ENCODE results near the gene CYB561. TPM values are rescaled to one million over a fixed set of nuclear protein-coding genes. Genes with fewer than 3 reads are reported as not detected.

The CYB561 gene
- total RNA-seq, 4 donors from 2014 or later = 2.2 to 6.5 (median 3.9) TPM

DNA sequence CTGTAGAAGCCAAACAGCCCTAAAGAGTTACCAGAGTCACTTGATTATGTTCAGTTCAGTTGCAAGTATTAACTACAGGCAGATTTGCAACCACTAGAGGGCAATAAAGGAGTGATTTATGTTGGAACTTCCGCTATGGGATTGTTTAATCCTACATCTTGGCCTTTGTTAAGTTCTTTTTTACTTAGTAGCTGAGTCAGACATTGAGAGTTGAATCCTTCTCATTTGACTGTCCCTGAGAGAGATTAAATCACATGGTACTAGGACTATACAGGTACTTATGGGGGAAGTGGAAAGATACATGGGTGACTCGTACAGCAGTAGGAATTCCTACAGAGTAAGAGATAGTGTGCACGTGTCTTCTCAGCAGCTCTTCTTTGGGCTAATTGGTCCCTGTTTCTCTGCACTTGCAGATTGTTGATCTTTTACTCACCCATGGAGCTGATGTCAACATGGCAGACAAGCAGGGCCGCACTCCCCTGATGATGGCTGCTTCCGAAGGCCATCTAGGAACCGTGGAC, 40.3 kb downstream of the CYB561 start:
- Histone ChIP-seq H3K4me3 (no peak overlapping the region), H3K27ac (no peak overlapping the region), H3K9me3 (no peaks in the 10 kb centered on the region), H3K36me3 (no peaks in the 10 kb centered on the region), H3K4me1 (no peaks in the 10 kb centered on the region), H3K27me3 (no peaks in the 10 kb centered on the region)
- intact Hi-C loops (cut with DNase I; ENCODE audit: low total_unique reads) = loop anchor here (1.0 to 2.0 kb wide), 2 partner anchors 323 to 702 kb away; no protein-coding TSS in a partner anchor
- in situ Hi-C loops (cut with MboI; ENCODE audit: low sequenced_read_pairs in 4 of 4) = loop anchor here in 3 of 4 donors (10.0 to 25.0 kb wide), 3 partner anchors 418 to 701 kb away; no protein-coding TSS in a partner anchor
- no peak for DNase-seq
- ATAC-seq = peak in 1 of 2 donors; percentile 18
- TF ChIP-seq POLR2A (IDR thresholded peaks at IDR 0.05) = no peak
- TF ChIP-seq, protein P1, sequence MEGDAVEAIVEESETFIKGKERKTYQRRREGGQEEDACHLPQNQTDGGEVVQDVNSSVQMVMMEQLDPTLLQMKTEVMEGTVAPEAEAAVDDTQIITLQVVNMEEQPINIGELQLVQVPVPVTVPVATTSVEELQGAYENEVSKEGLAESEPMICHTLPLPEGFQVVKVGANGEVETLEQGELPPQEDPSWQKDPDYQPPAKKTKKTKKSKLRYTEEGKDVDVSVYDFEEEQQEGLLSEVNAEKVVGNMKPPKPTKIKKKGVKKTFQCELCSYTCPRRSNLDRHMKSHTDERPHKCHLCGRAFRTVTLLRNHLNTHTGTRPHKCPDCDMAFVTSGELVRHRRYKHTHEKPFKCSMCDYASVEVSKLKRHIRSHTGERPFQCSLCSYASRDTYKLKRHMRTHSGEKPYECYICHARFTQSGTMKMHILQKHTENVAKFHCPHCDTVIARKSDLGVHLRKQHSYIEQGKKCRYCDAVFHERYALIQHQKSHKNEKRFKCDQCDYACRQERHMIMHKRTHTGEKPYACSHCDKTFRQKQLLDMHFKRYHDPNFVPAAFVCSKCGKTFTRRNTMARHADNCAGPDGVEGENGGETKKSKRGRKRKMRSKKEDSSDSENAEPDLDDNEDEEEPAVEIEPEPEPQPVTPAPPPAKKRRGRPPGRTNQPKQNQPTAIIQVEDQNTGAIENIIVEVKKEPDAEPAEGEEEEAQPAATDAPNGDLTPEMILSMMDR (IDR thresholded peaks at IDR 0.05 in 4 of 5, conservative IDR thresholded peaks at IDR 0.05 in 1 of 5) = peak; percentile 16 to 65 (median 50)

DNA sequence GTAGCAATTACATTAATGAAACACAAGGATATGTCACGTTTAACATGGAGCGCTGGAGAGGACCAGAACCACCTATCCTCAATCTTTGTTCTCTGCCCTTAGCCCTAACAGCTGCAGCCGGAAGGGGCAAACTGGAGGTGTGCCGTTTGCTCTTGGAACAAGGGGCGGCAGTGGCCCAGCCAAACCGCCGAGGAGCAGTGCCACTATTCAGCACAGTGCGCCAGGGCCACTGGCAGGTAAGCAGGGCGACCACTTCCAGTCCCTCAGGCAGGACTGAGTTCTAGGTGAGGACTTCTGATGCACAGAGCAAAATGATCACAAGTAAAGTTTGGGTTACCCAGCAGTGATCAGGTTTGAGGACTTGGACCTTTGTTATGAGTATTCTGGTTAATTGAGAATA, 41.1 kb downstream of the CYB561 start:
- Histone ChIP-seq H3K4me3 (no peak overlapping the region), H3K9me3 (no peaks in the 10 kb centered on the region), H3K27ac (no peak overlapping the region), H3K4me1 (no peaks in the 10 kb centered on the region), H3K27me3 (no peaks in the 10 kb centered on the region), H3K36me3 (no peaks in the 10 kb centered on the region)
- DNase-seq (no peak), ATAC-seq (no peak)
- intact Hi-C loops (cut with DNase I; ENCODE audit: low total_unique reads) (no loop called here), in situ Hi-C loops (cut with MboI; ENCODE audit: low sequenced_read_pairs in 4 of 4) (loop anchor here in 3 of 4 donors (10.0 to 25.0 kb wide), 3 partner anchors 418 to 700 kb away; no protein-coding TSS in a partner anchor)
- TF ChIP-seq, protein P1 (IDR thresholded peaks at IDR 0.05 in 4 of 5, conservative IDR thresholded peaks at IDR 0.05 in 1 of 5) = no peak
- no peak for TF ChIP-seq POLR2A (IDR thresholded peaks at IDR 0.05)

DNA sequence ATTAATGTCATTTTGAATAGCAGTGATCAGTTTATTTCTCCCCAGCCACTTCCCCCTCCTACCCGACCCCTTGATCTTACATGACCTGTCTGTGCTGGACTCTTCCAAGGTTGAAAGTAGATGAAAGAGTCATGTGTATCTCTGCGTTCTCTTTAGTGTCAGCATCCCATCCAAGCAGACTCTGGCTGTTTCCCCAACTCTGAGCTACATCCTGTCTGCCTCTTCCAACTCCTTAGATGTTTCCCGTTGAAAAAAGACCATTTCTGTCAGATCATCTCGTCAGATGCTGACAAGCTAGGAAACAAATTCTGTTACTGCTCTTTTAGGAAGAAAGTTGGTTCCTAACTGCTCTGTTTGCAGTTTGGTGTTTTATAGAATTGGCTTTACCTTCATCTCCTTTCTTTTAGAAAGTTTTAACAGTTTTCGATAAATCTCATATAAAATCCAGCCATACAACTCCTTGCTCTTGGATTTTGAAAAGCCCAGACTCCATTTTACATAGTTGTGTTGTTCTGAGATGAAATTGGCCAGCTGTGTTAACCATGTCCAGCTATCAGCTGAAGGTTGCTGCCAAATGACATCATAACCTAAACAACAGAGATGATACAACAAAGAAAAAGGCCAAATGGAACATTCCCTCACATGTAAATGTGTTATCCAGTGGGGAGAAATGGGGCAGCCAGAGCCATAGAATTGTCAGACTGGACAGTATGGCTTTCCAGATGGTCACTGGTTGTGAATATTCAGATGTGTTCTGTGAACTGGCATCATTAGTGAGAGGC, 43.5 kb downstream of the CYB561 start:
- ATAC-seq (no peak), DNase-seq (no peak)
- intact Hi-C loops (cut with DNase I; ENCODE audit: low total_unique reads) = no loop called here
- in situ Hi-C loops (cut with MboI; ENCODE audit: low sequenced_read_pairs in 4 of 4) = loop anchor here (5.0 to 25.0 kb wide), 4 partner anchors 415 to 698 kb away; no protein-coding TSS in a partner anchor
- H3K36me3 ChIP-seq = no peaks in the 10 kb centered on the region
- no peak overlapping the region for H3K27ac ChIP-seq
- TF ChIP-seq, protein P1 (IDR thresholded peaks at IDR 0.05 in 4 of 5, conservative IDR thresholded peaks at IDR 0.05 in 1 of 5) = no peak
- no peak for TF ChIP-seq POLR2A (IDR thresholded peaks at IDR 0.05)
- no peaks in the 10 kb centered on the region for H3K27me3 ChIP-seq
- H3K9me3 ChIP-seq = no peaks in the 10 kb centered on the region
- H3K4me1 ChIP-seq = peaks cover 0 to 8% of the 10 kb centered on the region in 2 donors
- H3K4me3 ChIP-seq = no peak overlapping the region

DNA sequence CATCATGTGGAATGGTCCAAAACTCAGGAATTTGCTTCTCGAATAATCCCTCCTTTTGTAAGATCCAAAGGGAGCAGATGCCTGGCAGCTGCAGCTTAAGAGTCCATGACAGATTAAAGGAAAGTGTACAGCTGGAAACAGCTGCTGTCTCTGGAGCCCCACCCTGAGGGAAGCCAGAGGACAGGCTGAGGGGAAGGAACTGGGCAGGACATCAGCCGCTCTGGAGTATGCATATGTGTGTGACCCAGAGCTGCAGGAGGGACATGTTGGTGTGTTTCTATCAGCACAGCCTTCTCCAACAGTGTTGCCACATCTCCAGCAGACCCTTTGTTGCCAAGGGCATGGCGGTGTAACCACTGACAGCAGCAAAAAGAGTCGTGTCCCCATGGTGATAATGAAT, 46.2 kb downstream of the CYB561 start:
- no peaks in the 10 kb centered on the region for H3K27me3 ChIP-seq
- in situ Hi-C loops (cut with MboI; ENCODE audit: low sequenced_read_pairs in 4 of 4) = loop anchor here (5.0 to 25.0 kb wide), 5 partner anchors 113 to 695 kb away; no protein-coding TSS in a partner anchor
- no peak for TF ChIP-seq POLR2A (IDR thresholded peaks at IDR 0.05)
- TF ChIP-seq, protein P1 (IDR thresholded peaks at IDR 0.05 in 4 of 5, conservative IDR thresholded peaks at IDR 0.05 in 1 of 5) = no peak
- H3K36me3 ChIP-seq = no peaks in the 10 kb centered on the region
- no peak overlapping the region for H3K4me3 ChIP-seq
- ATAC-seq = peak in 1 of 2 donors; percentile 36
- no peaks in the 10 kb centered on the region for H3K9me3 ChIP-seq
- peaks cover 0 to 11% of the 10 kb centered on the region in 2 donors for H3K4me1 ChIP-seq
- DNase-seq = peak in 1 of 2 donors; percentile 53
- intact Hi-C loops (cut with DNase I; ENCODE audit: low total_unique reads) = no loop called here
- no peak overlapping the region for H3K27ac ChIP-seq
